Peyer's patch (tissue), 4 donors: Measurements from ENCODE around the gene KLHL2. TPM values are rescaled to one million over a fixed set of nuclear protein-coding genes. Genes with fewer than 3 reads are reported as not detected.

Source experiments
- DNase-seq, 3 donors: peaks; one replicate each; pipeline ENCODE4 v3.0.0-alpha.2; 2017 to 2019
- H3K27ac ChIP-seq, 4 donors: fragments of 200-600 bp; sonication (generic); one replicate each; pipeline ENCODE4 v1.5.1; 2016 to 2019
- H3K27me3 ChIP-seq, 2 donors: fragments of 200-600 bp; sonication (generic); one replicate each; pipeline ENCODE4 v1.5.1; 2019
- H3K36me3 ChIP-seq, 3 donors: fragments of 200-600 bp; sonication (generic); one replicate each; pipeline ENCODE4 v1.5.1; 2016 to 2019
- H3K4me1 ChIP-seq, 4 donors: fragments of 200-600 bp; sonication (generic); one replicate each; pipeline ENCODE4 v1.5.1; 2016 to 2019
- H3K4me3 ChIP-seq, 4 donors: fragments of 200-600 bp; sonication (generic); 1 replicate in 3 of 4; 2 replicates in 1 of 4; pipeline ENCODE4 v1.5.1; 2016 to 2019; ENCODE audit warnings: mild to moderate bottlenecking in 1 of 4
- H3K9me3 ChIP-seq, 4 donors: fragments of 200-600 bp; sonication (generic); one replicate each; pipeline ENCODE4 v1.5.1; 2016 to 2019; ENCODE audit warnings: mild to moderate bottlenecking in 1 of 4
- POLR2A ChIP-seq, 2 donors: fragments of 450-650 bp; IDR thresholded peaks; one replicate each; pipeline ENCODE4 v1.5.1; 2017; ENCODE audit warnings: antibody characterized with exemption in 2 of 2, mild to moderate bottlenecking in 2 of 2, moderate library complexity in 2 of 2
- total RNA-seq, 4 donors: library from RNA; depleted of rRNA; stranded (reverse); fragments of >200 nt; gene quantifications; one replicate each; pipeline ENCODE4 v1.1.0, GENCODE V29; 2016
- TF ChIP-seq, protein P1 (sequence below), 6 experiments: fragments of 450-650 bp in 4 of 6; fragments of 200-600 bp in 2 of 6; sonication (generic) in 1 of 6; IDR thresholded peaks; one replicate each; pipeline ENCODE4 v1.5.1; 2017 to 2019; ENCODE audit warnings: antibody characterized with exemption in 6 of 6, mild to moderate bottlenecking in 3 of 6, moderate library complexity in 1 of 6

The KLHL2 gene
- total RNA-seq, 4 donors from 2014 or later, result 6.1 to 26.4 (median 10.6) TPM

DNA sequence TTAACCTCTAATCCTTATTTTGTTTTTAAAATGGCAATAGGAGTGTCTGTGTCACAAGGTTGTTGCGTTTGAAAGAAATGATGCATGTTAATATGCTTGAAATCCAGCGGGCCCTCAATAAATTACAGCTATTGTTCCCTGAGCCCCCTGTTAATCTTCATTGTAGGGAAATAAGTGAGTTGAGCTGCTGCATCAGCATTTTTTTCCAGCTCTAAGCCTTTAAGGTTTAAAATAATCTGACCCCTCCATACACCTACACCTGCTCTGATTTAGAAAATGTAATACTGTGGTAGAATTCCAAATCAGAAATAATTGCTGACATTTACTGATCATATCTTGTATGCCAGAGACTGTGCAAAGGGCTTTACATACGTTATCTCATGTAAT, 117.5 kb downstream of the KLHL2 start:
- TF ChIP-seq POLR2A (IDR thresholded peaks at IDR 0.05), result no peak
- TF ChIP-seq, protein P1, sequence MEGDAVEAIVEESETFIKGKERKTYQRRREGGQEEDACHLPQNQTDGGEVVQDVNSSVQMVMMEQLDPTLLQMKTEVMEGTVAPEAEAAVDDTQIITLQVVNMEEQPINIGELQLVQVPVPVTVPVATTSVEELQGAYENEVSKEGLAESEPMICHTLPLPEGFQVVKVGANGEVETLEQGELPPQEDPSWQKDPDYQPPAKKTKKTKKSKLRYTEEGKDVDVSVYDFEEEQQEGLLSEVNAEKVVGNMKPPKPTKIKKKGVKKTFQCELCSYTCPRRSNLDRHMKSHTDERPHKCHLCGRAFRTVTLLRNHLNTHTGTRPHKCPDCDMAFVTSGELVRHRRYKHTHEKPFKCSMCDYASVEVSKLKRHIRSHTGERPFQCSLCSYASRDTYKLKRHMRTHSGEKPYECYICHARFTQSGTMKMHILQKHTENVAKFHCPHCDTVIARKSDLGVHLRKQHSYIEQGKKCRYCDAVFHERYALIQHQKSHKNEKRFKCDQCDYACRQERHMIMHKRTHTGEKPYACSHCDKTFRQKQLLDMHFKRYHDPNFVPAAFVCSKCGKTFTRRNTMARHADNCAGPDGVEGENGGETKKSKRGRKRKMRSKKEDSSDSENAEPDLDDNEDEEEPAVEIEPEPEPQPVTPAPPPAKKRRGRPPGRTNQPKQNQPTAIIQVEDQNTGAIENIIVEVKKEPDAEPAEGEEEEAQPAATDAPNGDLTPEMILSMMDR (IDR thresholded peaks at IDR 0.05), result no peak
- Histone ChIP-seq H3K27me3 (no peaks in the 10 kb centered on the region), H3K4me3 (no peak overlapping the region), H3K9me3 (no peaks in the 10 kb centered on the region), H3K4me1 (peaks cover 0 to 21% (median 0%) of the 10 kb centered on the region in 4 donors), H3K36me3 (no peaks in the 10 kb centered on the region), H3K27ac (no peak overlapping the region)
- DNase-seq, result no peak

DNA sequence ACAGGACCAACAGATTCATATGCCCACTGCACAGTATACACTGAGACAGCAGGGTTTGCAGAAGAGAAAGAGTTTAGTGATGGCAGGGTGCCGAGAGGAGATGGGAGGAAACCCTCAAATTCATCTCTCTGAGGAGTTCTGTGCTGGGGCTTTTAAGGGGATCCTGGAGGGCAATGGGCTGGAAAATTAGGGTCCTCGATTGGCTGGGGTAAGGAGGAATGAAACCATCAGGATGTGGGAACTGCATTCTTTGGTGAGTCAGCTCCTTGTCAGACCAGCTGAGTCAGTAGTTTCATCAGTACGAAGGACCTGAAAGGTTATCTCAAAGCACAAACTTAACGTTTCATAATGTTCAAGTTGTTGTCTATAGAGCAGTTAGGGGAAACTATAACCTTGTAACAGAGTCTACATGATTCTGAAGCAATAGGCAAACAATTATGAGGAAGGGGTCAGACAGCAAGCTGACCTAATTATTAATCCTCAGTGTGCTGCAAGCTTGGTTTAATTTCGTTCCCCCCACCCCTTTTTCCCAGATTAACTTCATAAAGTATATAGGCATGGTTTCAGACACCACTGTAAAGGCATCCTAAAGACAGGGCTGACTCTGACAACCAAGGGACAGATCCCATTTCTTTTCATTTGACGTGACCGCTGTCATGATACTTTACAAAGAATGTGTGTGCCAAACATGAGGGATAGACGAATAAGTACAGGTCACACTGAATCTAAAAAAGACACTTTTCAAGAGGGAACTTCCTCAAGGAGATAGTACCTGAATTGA, 118.6 kb downstream of the KLHL2 start:
- H3K4me3 ChIP-seq, result peak overlapping the region in 2 of 4 donors; percentile 80 to 82
- H3K27me3 ChIP-seq, result no peaks in the 10 kb centered on the region
- peak in 1 of 3 donors; percentile 68 for DNase-seq
- TF ChIP-seq, protein P1 (IDR thresholded peaks at IDR 0.05), result no peak
- TF ChIP-seq POLR2A (IDR thresholded peaks at IDR 0.05), result no peak
- no peaks in the 10 kb centered on the region for H3K36me3 ChIP-seq
- no peaks in the 10 kb centered on the region for H3K9me3 ChIP-seq
- H3K27ac ChIP-seq, result peak overlapping the region in 2 of 4 donors; percentile 78 to 85
- H3K4me1 ChIP-seq, result peaks cover 0 to 31% (median 0%) of the 10 kb centered on the region in 4 donors

DNA sequence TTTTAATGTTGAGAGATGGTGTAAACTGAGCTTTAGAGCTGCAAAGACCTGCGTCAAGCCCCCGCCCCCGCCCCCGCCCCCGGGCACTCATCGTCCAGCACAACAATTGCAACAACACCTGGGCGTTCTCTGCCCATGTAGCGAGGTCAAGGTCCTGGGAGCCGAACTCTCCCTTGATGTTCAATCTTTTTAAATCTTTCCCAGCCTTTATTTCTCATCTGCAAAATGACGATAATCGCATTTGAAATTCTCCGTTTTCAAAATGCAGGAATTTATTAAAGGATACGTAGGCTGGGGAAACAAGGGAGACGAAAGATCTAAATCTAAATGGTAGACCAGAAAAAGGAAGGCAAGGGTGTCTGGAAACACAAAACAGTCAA, 119.5 kb downstream of the KLHL2 start:
- no peaks in the 10 kb centered on the region for H3K36me3 ChIP-seq
- peak; percentile 32 to 71 (median 71) for DNase-seq
- H3K27ac ChIP-seq, result peak overlapping the region; percentile 77 to 85 (median 79)
- peak overlapping the region; percentile 72 to 90 (median 81) for H3K4me3 ChIP-seq
- H3K4me1 ChIP-seq, result peaks cover 0 to 34% (median 0%) of the 10 kb centered on the region in 4 donors
- no peaks in the 10 kb centered on the region for H3K27me3 ChIP-seq
- H3K9me3 ChIP-seq, result no peaks in the 10 kb centered on the region
- no peak for TF ChIP-seq POLR2A (IDR thresholded peaks at IDR 0.05)
- TF ChIP-seq, protein P1 (IDR thresholded peaks at IDR 0.05), result no peak

DNA sequence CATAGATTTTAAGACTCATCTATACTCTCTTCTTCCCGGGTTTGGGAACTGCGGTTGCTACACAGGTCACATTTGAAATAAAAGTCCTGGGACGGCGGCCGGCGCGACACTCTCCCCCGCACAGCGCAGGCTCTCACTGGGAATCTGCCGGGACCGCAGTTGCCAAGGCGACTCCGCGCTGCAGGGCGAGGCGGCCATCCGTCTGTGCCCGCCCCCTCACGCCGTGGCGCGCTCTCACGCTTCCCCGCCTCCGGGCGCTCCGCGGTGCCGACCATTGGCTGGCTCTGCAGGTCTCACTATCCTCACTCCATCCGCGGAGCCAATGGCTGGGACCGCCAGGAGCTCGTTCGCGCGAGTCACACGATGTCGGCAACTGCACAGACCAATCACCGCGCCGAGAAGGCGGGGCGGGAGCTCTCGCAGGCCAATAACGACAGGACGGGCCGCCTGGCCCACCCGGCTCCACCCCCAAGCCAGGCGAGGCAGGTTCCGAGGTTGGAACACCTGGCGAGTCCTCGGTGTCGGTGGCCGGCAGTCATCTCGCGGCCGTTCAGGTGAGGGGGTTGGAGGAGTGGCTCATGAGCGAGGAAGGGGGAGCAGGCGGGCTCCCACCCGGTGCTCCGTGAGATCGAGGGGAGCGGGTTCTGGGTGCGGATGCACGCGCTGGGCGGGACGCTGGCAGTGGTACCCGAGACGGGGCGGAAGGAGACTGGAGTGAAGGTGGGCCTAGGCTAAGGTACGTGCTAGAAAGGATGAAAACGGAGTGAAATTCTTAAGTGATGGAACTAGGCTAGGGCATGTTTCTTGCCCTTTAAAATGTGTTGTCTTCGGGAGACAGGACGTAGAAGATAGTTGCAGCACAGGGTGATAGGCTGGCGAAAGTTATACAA, 120.1 kb downstream of the KLHL2 start, which contains the start of gene MSMO1:
TSS of gene MSMO1 (plus strand) at position 459 of the 890 bp plus-strand sequence. CDS start 5,702 bp downstream, outside the sequence.
- Histone ChIP-seq H3K4me1 (peaks cover 0 to 34% (median 0%) of the 10 kb centered on the region in 4 donors), H3K9me3 (no peaks in the 10 kb centered on the region), H3K27me3 (no peaks in the 10 kb centered on the region), H3K36me3 (no peaks in the 10 kb centered on the region), H3K4me3 (peak within 1 kb of the TSS; percentile 72 to 90 (median 81)), H3K27ac (peak within 1 kb of the TSS; percentile 77 to 91 (median 82))
- TF ChIP-seq, protein P1 (IDR thresholded peaks at IDR 0.05), result peak in 1 of 6 experiments; percentile 9
- TF ChIP-seq POLR2A (IDR thresholded peaks at IDR 0.05), result peak; percentile 80 to 88
- peak; percentile 98 to 100 (median 99) for DNase-seq

DNA sequence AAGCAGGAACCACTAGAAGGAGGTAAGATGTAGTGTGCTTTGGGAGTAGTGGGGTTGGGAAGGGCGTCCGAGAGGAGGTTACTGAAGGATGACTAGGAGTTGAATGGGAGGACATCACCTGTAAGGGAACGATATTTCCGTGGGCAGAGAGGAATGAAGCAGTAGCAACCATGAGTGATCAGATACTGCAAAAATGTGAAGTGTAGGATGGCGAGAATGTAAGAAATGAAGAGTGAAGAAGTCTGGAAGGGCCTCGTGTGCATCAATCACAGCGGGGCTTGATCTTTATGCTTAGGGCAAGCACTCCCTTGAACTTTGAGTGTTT, 120.7 kb downstream of the KLHL2 start:
- Histone ChIP-seq H3K4me1 (peaks cover 0 to 34% (median 0%) of the 10 kb centered on the region in 4 donors), H3K27ac (peak overlapping the region; percentile 77 to 91 (median 82)), H3K9me3 (no peaks in the 10 kb centered on the region), H3K4me3 (peak overlapping the region; percentile 72 to 90 (median 81)), H3K36me3 (no peaks in the 10 kb centered on the region), H3K27me3 (no peaks in the 10 kb centered on the region)
- no peak for DNase-seq
- TF ChIP-seq, protein P1 (IDR thresholded peaks at IDR 0.05), result no peak
- no peak for TF ChIP-seq POLR2A (IDR thresholded peaks at IDR 0.05)
